HepG2 (cell line): Measurements from ENCODE around the gene QRFP.

Source experiments
- IRX3 ChIP-seq: sonication (generic); formaldehyde crosslinking; IDR thresholded peaks from 2 replicates; pipeline ENCODE4 v1.8.1; 2023; ENCODE audit warnings: mild to moderate bottlenecking, low read depth, missing genetic modification reagents, borderline replicate concordance
- PHF21A ChIP-seq: sonication (generic); formaldehyde crosslinking; IDR thresholded peaks from 2 replicates; pipeline ENCODE4 v1.5.0; 2020; ENCODE audit warnings: mild to moderate bottlenecking, missing genetic modification reagents
- POLR2AphosphoS5 ChIP-seq: IDR thresholded peaks from 2 replicates; pipeline ENCODE4 v1.6.1; 2012; ENCODE audit warnings: low read depth, low read length
- SP1 ChIP-seq, 2 experiments: fragments of 450-650 bp in 1 of 2; sonication (generic) in 1 of 2; formaldehyde crosslinking in 1 of 2; IDR thresholded peaks; 2 replicates each; pipeline versions ENCODE4 v1.4.0 to v1.6.1; 2016 to 2020; ENCODE audit warnings: missing genetic modification reagents in 1 of 2
- TF ChIP-seq, protein P1 (sequence below): sonication (generic); formaldehyde crosslinking; IDR thresholded peaks from 2 replicates; pipeline ENCODE4 v1.5.0; 2020; ENCODE audit warnings: missing genetic modification reagents, mild to moderate bottlenecking, borderline replicate concordance

DNA sequence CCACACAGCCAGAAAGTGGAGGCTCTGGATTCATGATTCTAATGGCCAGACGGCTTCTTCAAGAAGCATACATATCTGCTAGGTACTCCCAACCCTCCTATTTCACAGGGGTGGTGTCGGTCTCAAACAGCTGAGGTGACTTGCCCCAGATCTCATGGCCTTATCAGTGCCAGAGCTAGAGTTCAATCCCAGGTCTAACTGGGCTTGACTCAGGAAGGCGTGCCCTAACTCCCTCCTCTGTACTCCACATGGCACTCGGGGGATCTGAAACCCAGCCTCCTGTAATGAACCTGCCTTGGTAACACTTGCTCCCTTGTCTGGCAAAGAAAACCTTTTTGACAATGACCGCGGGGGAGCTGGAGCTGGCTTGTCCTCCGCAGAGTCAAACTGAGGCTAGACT is 2.1 kb downstream of the QRFP start:
- TF ChIP-seq POLR2AphosphoS5 (no peak), IRX3 (CRISPR knock-in tag) (no peak), SP1 (IDR thresholded peaks at IDR 0.05) (no peak), SP1 (CRISPR knock-in tag; IDR thresholded peaks at IDR 0.05) (no peak), PHF21A (CRISPR knock-in tag) (no peak)
- TF ChIP-seq, protein P1, sequence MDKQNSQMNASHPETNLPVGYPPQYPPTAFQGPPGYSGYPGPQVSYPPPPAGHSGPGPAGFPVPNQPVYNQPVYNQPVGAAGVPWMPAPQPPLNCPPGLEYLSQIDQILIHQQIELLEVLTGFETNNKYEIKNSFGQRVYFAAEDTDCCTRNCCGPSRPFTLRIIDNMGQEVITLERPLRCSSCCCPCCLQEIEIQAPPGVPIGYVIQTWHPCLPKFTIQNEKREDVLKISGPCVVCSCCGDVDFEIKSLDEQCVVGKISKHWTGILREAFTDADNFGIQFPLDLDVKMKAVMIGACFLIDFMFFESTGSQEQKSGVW (CRISPR knock-in tag): no peak
